Measurements from ENCODE around the gene TCAP.

TCAP gene

GRCh38 chr17:39669897-39670735, 5.0 kb downstream of the TCAP start:
- DNase-seq: no peak

- DNase-seq: no peak
Observed at GRCh38 chr17:39670746-39671145, 5.6 kb downstream of the TCAP start.

- DNase-seq: no peak
Observed at GRCh38 chr17:39671651-39672521, 6.7 kb downstream of the TCAP start.

- no peak for DNase-seq
Observed at GRCh38 chr17:39672522-39673334, 7.6 kb downstream of the TCAP start.

- no peak for DNase-seq
Observed at GRCh38 chr17:39673335-39674081, 8.4 kb downstream of the TCAP start.

GRCh38 chr17:39674179-39674578, 9.0 kb downstream of the TCAP start:
- DNase-seq: no peak

GRCh38 chr17:39674702-39675389, 9.7 kb downstream of the TCAP start:
- peak; percentile 25 for DNase-seq

GRCh38 chr17:39675390-39676082, 10.4 kb downstream of the TCAP start:
- DNase-seq: no peak

- DNase-seq: peak; percentile 70
Observed at GRCh38 chr17:39676198-39676819, 11.2 kb downstream of the TCAP start.

GRCh38 chr17:39677072-39677471, 11.9 kb downstream of the TCAP start:
- DNase-seq: no peak

- DNase-seq: no peak
Observed at GRCh38 chr17:39677542-39678339, 12.6 kb downstream of the TCAP start.

GRCh38 chr17:39678340-39679116, 13.4 kb downstream of the TCAP start:
- DNase-seq: no peak

- DNase-seq: peak; percentile 58
Observed at GRCh38 chr17:39679521-39680192, 14.5 kb downstream of the TCAP start.

- DNase-seq: no peak
Observed at GRCh38 chr17:39683295-39683939, 18.3 kb downstream of the TCAP start.

- no peak for DNase-seq
Observed at GRCh38 chr17:39684369-39685192, 19.4 kb downstream of the TCAP start.

- no peak for DNase-seq
Observed at GRCh38 chr17:39687101-39687545, 22.0 kb downstream of the TCAP start.
